HFF-Myc (cell line): ENCODE measurements around the gene ITPK1.
"Not testable (repeated sequence)": the region's sequence is repeated elsewhere in the genome, so short reads cannot be mapped to it uniquely, and the experiment has no call there.

Experiments
- DNase-seq: peaks from one replicate; pipeline ENCODE4 v3.0.0-alpha.2; 2011; ENCODE audit warnings: low read depth; ENCODE audit errors: extremely low read depth
- H3K4me3 ChIP-seq: replicated peaks from 2 replicates; pipeline ENCODE4 v1.5.1; 2011; ENCODE audit warnings: low read depth, mild to moderate bottlenecking, control low read depth, low read length
- CTCF ChIP-seq: IDR thresholded peaks from 2 replicates; pipeline ENCODE4 v1.5.1; 2012; ENCODE audit warnings: mild to moderate bottlenecking, low read depth, low read length, control low read depth; ENCODE audit errors: missing control alignments

The ITPK1 gene

GRCh38 chr14:93115069-93115820, 480 bp downstream of the ITPK1 start:
- H3K4me3 ChIP-seq, result peak overlapping the region; percentile 68
- DNase-seq, result no peak
- TF ChIP-seq CTCF, result no peak

GRCh38 chr14:93114713-93115068, 1.0 kb downstream of the ITPK1 start:
- peak overlapping the region; percentile 68 for H3K4me3 ChIP-seq
- no peak for DNase-seq
- no peak for TF ChIP-seq CTCF

GRCh38 chr14:93114068-93114710, 1.5 kb downstream of the ITPK1 start:
- H3K4me3 ChIP-seq, result peak overlapping the region; percentile 68
- no peak for TF ChIP-seq CTCF
- DNase-seq, result no peak

DNA sequence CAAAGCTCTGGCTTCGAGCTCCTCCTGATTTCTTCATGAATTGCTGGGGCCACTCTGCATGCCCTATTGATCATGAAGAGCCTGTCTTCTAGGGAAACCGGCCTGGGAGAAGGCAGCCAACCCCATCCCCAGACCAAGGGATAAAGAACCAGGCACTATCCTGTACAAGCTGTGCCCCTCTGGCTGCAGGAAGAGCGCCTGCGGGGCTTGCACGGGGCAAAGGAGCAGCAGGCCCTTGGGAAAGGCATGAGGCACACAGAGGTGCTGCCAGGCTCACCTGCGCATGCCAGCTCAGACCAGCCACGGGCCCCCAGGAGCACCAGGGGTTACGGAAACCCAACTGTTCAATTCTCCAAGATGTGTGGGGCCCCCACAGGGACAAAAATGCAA, 2.1 kb downstream of the ITPK1 start:
- no peak for DNase-seq
- peak overlapping the region; percentile 68 for H3K4me3 ChIP-seq

GRCh38 chr14:93112891-93113677, 2.6 kb downstream of the ITPK1 start:
- peak overlapping the region; percentile 68 for H3K4me3 ChIP-seq
- TF ChIP-seq CTCF, result peak; percentile 80
- peak; percentile 43 for DNase-seq

More for the DNA sequence above, 2.1 kb downstream of the ITPK1 start:
- TF ChIP-seq CTCF, result no peak

DNA sequence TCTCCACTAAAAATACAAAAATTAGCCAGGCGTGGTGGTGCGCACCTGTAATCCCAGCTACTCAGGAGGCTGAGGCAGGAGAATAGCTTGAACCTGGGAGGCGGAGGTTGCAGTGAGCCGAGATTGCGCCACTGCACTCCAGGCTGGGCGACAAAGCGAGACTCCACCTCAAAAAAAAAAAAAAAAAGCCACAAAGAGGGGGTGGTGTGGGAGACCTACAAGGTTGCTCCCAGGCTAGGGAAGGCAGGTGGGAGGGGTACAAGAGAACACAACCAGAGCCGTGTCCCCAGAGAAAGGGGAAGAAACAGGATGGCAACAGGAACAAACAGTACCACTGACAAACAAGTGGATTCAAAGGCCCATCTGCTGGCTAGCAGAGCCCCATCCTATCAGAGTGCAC, 4.2 kb downstream of the ITPK1 start:
- not testable (repeated sequence) for H3K4me3 ChIP-seq, DNase-seq

DNA sequence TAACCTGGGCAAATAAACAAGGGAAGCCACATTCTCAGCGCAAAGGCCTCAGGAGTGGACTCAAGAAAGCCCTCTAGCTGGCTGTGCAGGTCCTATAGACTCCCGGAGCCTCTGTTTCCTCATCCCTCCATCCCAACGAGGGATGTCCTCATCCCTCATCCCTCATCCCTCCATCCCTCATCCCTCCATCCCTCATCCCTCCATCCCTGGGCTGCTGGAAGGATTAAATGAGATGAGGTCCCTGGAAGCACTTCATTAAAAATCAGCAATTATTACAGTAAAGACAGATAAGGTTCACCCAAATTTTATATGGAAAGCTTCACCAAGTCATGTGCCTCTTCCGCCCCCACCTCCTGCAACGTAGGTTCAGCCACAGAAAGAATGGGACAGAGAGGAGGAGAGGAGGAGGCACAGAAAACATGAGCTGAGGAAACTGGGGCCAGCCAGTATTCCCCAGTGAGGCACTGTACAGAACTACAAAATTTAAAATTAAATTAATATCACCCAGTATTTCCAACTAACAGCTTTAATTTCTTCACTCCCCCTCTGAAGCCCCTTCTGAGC, 4.8 kb downstream of the ITPK1 start:
- H3K4me3 ChIP-seq, result no peak overlapping the region
- no peak for TF ChIP-seq CTCF
- DNase-seq, result no peak
